Measurements from ENCODE around the gene DPF3. TPM values are rescaled to one million over a fixed set of nuclear protein-coding genes. Genes with fewer than 3 reads are reported as not detected.

Gene DPF3
- total and polyA plus RNA-seq, 9 of the 15 experiments (the other 6 are each of a cell fraction or from before 2014, with no cell fraction given): 0.21 to 4.9 (median 1.2) TPM

DNA sequence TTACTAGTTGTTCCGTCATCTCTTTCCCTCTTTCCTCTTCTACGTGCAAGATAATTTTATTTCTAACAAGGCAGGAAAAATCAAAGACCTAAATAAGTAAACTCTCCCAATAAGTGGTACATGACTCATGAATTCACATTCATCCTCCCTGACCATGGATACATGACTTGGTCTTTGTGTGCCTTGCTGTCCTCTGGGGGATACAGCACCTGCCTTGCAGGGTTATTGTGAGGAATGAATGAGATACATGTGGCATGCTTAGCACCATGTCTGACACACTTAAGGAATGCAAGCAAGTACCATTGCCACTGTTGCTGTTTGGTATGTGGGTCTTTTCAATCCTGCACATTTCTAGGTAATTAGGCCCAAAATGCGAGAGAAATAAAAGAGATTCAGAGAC lies 208.4 kb downstream of the DPF3 start (continued):
- TF ChIP-seq, protein P1, sequence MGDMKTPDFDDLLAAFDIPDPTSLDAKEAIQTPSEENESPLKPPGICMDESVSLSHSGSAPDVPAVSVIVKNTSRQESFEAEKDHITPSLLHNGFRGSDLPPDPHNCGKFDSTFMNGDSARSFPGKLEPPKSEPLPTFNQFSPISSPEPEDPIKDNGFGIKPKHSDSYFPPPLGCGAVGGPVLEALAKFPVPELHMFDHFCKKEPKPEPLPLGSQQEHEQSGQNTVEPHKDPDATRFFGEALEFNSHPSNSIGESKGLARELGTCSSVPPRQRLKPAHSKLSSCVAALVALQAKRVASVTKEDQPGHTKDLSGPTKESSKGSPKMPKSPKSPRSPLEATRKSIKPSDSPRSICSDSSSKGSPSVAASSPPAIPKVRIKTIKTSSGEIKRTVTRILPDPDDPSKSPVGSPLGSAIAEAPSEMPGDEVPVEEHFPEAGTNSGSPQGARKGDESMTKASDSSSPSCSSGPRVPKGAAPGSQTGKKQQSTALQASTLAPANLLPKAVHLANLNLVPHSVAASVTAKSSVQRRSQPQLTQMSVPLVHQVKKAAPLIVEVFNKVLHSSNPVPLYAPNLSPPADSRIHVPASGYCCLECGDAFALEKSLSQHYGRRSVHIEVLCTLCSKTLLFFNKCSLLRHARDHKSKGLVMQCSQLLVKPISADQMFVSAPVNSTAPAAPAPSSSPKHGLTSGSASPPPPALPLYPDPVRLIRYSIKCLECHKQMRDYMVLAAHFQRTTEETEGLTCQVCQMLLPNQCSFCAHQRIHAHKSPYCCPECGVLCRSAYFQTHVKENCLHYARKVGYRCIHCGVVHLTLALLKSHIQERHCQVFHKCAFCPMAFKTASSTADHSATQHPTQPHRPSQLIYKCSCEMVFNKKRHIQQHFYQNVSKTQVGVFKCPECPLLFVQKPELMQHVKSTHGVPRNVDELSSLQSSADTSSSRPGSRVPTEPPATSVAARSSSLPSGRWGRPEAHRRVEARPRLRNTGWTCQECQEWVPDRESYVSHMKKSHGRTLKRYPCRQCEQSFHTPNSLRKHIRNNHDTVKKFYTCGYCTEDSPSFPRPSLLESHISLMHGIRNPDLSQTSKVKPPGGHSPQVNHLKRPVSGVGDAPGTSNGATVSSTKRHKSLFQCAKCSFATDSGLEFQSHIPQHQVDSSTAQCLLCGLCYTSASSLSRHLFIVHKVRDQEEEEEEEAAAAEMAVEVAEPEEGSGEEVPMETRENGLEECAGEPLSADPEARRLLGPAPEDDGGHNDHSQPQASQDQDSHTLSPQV (IDR thresholded peaks at IDR 0.05): no peak
- TF ChIP-seq ZFPM2 (CRISPR knock-in tag; IDR thresholded peaks at IDR 0.05): no peak

DNA sequence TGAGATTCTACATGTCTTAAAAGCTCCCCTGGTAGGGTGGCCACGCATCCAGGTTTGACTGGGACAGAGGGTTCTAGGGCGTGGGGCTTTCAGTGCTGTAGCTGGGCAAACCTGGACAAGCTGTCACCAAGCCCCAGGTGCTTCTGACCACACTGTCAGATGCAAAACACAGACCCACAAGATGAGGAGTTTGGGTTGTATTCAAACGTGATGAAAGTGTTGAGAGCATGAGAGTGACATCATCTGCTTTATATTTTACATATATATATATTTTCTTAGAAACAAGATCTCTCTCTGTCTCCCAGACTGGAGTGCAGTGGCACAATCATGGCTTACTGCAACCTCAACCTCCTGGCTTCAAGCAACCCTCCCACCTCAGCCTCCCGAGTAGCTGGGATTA lies 210.1 kb downstream of the DPF3 start:
- FAIRE-seq (no peak), DNase-seq (ENCODE audit: extremely low read depth in 1 of 4, low spot score in 3 of 4) (no peak)

More for the DNA sequence above, 210.1 kb downstream of the DPF3 start:
- Histone ChIP-seq H2AFZ (ENCODE audit: low read depth, low read length) (no peak overlapping the region), H3K79me2 (ENCODE audit: control insufficient read depth, insufficient read depth, low read length) (no peaks in the 10 kb centered on the region), H4K20me1 (replicated peaks; ENCODE audit: control insufficient read depth, insufficient read depth, low read length) (no peaks in the 10 kb centered on the region), H3K36me3 (ENCODE audit: control insufficient read depth, insufficient read depth, low read length) (no peaks in the 10 kb centered on the region), H3K4me2 (ENCODE audit: insufficient read depth, low read length) (no peak overlapping the region), H3K4me3 (no peak overlapping the region), H3K27me3 (ENCODE audit: control insufficient read depth in 2 of 2, insufficient read depth in 2 of 2, low read length in 2 of 2) (peaks cover 0 to 3% of the 10 kb centered on the region in 2 experiments; a peak in 2 of 5 replicates), H3K9ac (ENCODE audit: insufficient read depth in 1 of 2, low read depth in 2 of 2, low read length in 2 of 2) (no peak overlapping the region), H3K4me1 (replicated peaks in 1 of 2; ENCODE audit: control insufficient read depth in 2 of 2, insufficient read depth in 2 of 2, low read length in 2 of 2) (no peaks in the 10 kb centered on the region), H3K27ac (ENCODE audit: extremely low read depth, low read depth, low read length) (no peak overlapping the region), H3K9me3 (replicated peaks; ENCODE audit: control insufficient read depth, insufficient read depth, low read depth, low read length) (no peaks in the 10 kb centered on the region), H3K9me1 (ENCODE audit: control insufficient read depth, insufficient read depth, low read length) (no peaks in the 10 kb centered on the region)
- POLR2A ChIA-PET: interaction anchor here (0.7 kb wide), 1 partner anchor 17 kb away, joined by 4 read pairs; no protein-coding TSS in a partner anchor
- CTCF ChIA-PET (ENCODE audit: low intra/inter-chr PET ratio): no interaction called here
- no peak for ATAC-seq
- in situ Hi-C loops (cut with MboI) (no loop called here), intact Hi-C loops (cut with micrococcal nuclease) (no loop called here)
- TF ChIP-seq NFRKB (IDR thresholded peaks at IDR 0.05; ENCODE audit: low read depth) (no peak), CBX1 (IDR thresholded peaks at IDR 0.05; ENCODE audit: low read depth) (no peak), MCM3 (IDR thresholded peaks at IDR 0.05) (no peak), YY1 (IDR thresholded peaks at IDR 0.05; ENCODE audit: borderline replicate concordance in 1 of 3, control insufficient read depth in 1 of 3, extremely low read depth in 1 of 3, insufficient read depth in 3 of 3, insufficient read length in 1 of 3, insufficient replicate concordance in 2 of 3, low read depth in 1 of 3, low read length in 2 of 3) (no peak), PHF20 (IDR thresholded peaks at IDR 0.05; ENCODE audit: partially characterized antibody) (no peak), ELF1 (tag; IDR thresholded peaks at IDR 0.05) (no peak), WHSC1 (IDR thresholded peaks at IDR 0.05; ENCODE audit: low read length) (no peak), PHTF2 (CRISPR knock-in tag; IDR thresholded peaks at IDR 0.05) (no peak), RBM39 (optimal IDR thresholded peaks at IDR 0.05; ENCODE audit: low read depth, low read length) (no peak), SNIP1 (IDR thresholded peaks at IDR 0.05; ENCODE audit: low read depth) (no peak)
- TF ChIP-seq, protein P2, sequence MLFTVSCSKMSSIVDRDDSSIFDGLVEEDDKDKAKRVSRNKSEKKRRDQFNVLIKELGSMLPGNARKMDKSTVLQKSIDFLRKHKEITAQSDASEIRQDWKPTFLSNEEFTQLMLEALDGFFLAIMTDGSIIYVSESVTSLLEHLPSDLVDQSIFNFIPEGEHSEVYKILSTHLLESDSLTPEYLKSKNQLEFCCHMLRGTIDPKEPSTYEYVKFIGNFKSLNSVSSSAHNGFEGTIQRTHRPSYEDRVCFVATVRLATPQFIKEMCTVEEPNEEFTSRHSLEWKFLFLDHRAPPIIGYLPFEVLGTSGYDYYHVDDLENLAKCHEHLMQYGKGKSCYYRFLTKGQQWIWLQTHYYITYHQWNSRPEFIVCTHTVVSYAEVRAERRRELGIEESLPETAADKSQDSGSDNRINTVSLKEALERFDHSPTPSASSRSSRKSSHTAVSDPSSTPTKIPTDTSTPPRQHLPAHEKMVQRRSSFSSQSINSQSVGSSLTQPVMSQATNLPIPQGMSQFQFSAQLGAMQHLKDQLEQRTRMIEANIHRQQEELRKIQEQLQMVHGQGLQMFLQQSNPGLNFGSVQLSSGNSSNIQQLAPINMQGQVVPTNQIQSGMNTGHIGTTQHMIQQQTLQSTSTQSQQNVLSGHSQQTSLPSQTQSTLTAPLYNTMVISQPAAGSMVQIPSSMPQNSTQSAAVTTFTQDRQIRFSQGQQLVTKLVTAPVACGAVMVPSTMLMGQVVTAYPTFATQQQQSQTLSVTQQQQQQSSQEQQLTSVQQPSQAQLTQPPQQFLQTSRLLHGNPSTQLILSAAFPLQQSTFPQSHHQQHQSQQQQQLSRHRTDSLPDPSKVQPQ (CRISPR knock-in tag; IDR thresholded peaks at IDR 0.05; ENCODE audit: borderline replicate concordance): no peak
- BruUV-seq (replicated peaks): no TSS peak
- 4% methylated on average over 4 of the region's 4 CpGs for WGBS (ENCODE audit: insufficient coverage, low coverage, missing lambda C conversion rate)

Measured in K562 (cell line).